ENCODE data around the gene SLIT3. TPM values are rescaled to one million over a fixed set of nuclear protein-coding genes. Genes with fewer than 3 reads are reported as not detected.
A peak's percentile ranks its signal among the peaks of the same experiment; 100 is the strongest.

SLIT3 gene
- polyA plus RNA-seq, 6 donors from 2014 or later: not detected

- Mint-ChIP-seq H3K36me3 (no peaks in the 10 kb centered on the region), H3K27ac (no peak overlapping the region), H3K9me3 (no peaks in the 10 kb centered on the region), H3K27me3 (peaks cover 7 to 17% (median 12%) of the 10 kb centered on the region in 3 donors), H3K4me3 (no peak overlapping the region), H3K4me1 (no peaks in the 10 kb centered on the region)
- DNase-seq: no peak
- ATAC-seq (ENCODE audit: low read depth in 2 of 2): no peak
Observed at GRCh38 chr5:168670881-168671575, 629.9 kb downstream of the SLIT3 start.

- H3K27me3 Mint-ChIP-seq: peaks cover 6 to 8% (median 8%) of the 10 kb centered on the region in 3 donors
- no peak for ATAC-seq (ENCODE audit: low read depth in 2 of 2)
- H3K4me1 Mint-ChIP-seq: no peaks in the 10 kb centered on the region
Observed at GRCh38 chr5:168669668-168670378, 631.1 kb downstream of the SLIT3 start.

GRCh38 chr5:168669156-168669555 lies 631.8 kb downstream of the SLIT3 start:
- H3K4me3 Mint-ChIP-seq: no peak overlapping the region
- peak overlapping the region in 1 of 6 donors; percentile 27 for H3K27ac Mint-ChIP-seq
- no peaks in the 10 kb centered on the region for H3K4me1 Mint-ChIP-seq
- ATAC-seq (ENCODE audit: low read depth in 2 of 2): no peak
- H3K27me3 Mint-ChIP-seq: peaks cover 8 to 11% (median 8%) of the 10 kb centered on the region in 3 donors
- H3K36me3 Mint-ChIP-seq: no peaks in the 10 kb centered on the region
- no peaks in the 10 kb centered on the region for H3K9me3 Mint-ChIP-seq
- DNase-seq: no peak

More at GRCh38 chr5:168669668-168670378, 631.1 kb downstream of the SLIT3 start:
- no peak overlapping the region for H3K4me3 Mint-ChIP-seq
- no peaks in the 10 kb centered on the region for H3K36me3 Mint-ChIP-seq
- no peak for DNase-seq
- no peak overlapping the region for H3K27ac Mint-ChIP-seq
- H3K9me3 Mint-ChIP-seq: no peaks in the 10 kb centered on the region

GRCh38 chr5:168668078-168668477 lies 632.9 kb downstream of the SLIT3 start:
- Mint-ChIP-seq H3K4me1 (no peaks in the 10 kb centered on the region), H3K36me3 (no peaks in the 10 kb centered on the region), H3K4me3 (no peak overlapping the region), H3K9me3 (no peaks in the 10 kb centered on the region), H3K27me3 (peaks cover 4 to 16% (median 16%) of the 10 kb centered on the region in 3 donors), H3K27ac (no peak overlapping the region)
- DNase-seq (no peak), ATAC-seq (ENCODE audit: low read depth in 2 of 2) (no peak)

- ATAC-seq (ENCODE audit: low read depth in 2 of 2) (no peak), DNase-seq (no peak)
- H3K4me1 Mint-ChIP-seq: no peaks in the 10 kb centered on the region
- H3K9me3 Mint-ChIP-seq: no peaks in the 10 kb centered on the region
- no peak overlapping the region for H3K27ac Mint-ChIP-seq
- peaks cover 4 to 23% (median 17%) of the 10 kb centered on the region in 3 donors for H3K27me3 Mint-ChIP-seq
- no peaks in the 10 kb centered on the region for H3K36me3 Mint-ChIP-seq
- H3K4me3 Mint-ChIP-seq: no peak overlapping the region
Observed at GRCh38 chr5:168667301-168667840, 633.6 kb downstream of the SLIT3 start.

- Mint-ChIP-seq H3K4me1 (no peaks in the 10 kb centered on the region), H3K27me3 (peaks cover 4 to 31% (median 21%) of the 10 kb centered on the region in 3 donors), H3K4me3 (no peak overlapping the region), H3K27ac (no peak overlapping the region), H3K9me3 (no peaks in the 10 kb centered on the region), H3K36me3 (no peaks in the 10 kb centered on the region)
- ATAC-seq (ENCODE audit: low read depth in 2 of 2) (no peak), DNase-seq (no peak)
Observed at GRCh38 chr5:168666356-168666755, 634.6 kb downstream of the SLIT3 start.

GRCh38 chr5:168663276-168664004 lies 637.5 kb downstream of the SLIT3 start:
- no peaks in the 10 kb centered on the region for H3K36me3 Mint-ChIP-seq

GRCh38 chr5:168661593-168662485 lies 639.1 kb downstream of the SLIT3 start:
- H3K27ac Mint-ChIP-seq: no peak overlapping the region
- peaks cover 10 to 39% (median 27%) of the 10 kb centered on the region in 3 donors for H3K27me3 Mint-ChIP-seq
- no peak overlapping the region for H3K4me3 Mint-ChIP-seq
- no peaks in the 10 kb centered on the region for H3K9me3 Mint-ChIP-seq
- DNase-seq: no peak
- ATAC-seq (ENCODE audit: low read depth in 2 of 2): no peak
- no peaks in the 10 kb centered on the region for H3K36me3 Mint-ChIP-seq
- no peaks in the 10 kb centered on the region for H3K4me1 Mint-ChIP-seq

More at GRCh38 chr5:168663276-168664004, 637.5 kb downstream of the SLIT3 start:
- no peaks in the 10 kb centered on the region for H3K9me3 Mint-ChIP-seq
- H3K4me1 Mint-ChIP-seq: no peaks in the 10 kb centered on the region
- no peak for DNase-seq
- no peak overlapping the region for H3K4me3 Mint-ChIP-seq
- H3K27ac Mint-ChIP-seq: no peak overlapping the region
- ATAC-seq (ENCODE audit: low read depth in 2 of 2): no peak
- peaks cover 6 to 39% (median 27%) of the 10 kb centered on the region in 3 donors for H3K27me3 Mint-ChIP-seq

GRCh38 chr5:168660691-168661090 lies 640.2 kb downstream of the SLIT3 start:
- H3K27me3 Mint-ChIP-seq: peaks cover 13 to 37% (median 27%) of the 10 kb centered on the region in 3 donors

GRCh38 chr5:168659286-168659847 lies 641.6 kb downstream of the SLIT3 start:
- peaks cover 8 to 37% (median 28%) of the 10 kb centered on the region in 3 donors for H3K27me3 Mint-ChIP-seq
- ATAC-seq (ENCODE audit: low read depth in 2 of 2) (no peak), DNase-seq (no peak)
- no peaks in the 10 kb centered on the region for H3K9me3 Mint-ChIP-seq
- no peak overlapping the region for H3K4me3 Mint-ChIP-seq
- H3K4me1 Mint-ChIP-seq: no peaks in the 10 kb centered on the region
- no peaks in the 10 kb centered on the region for H3K36me3 Mint-ChIP-seq
- no peak overlapping the region for H3K27ac Mint-ChIP-seq

More at GRCh38 chr5:168660691-168661090, 640.2 kb downstream of the SLIT3 start:
- Mint-ChIP-seq H3K9me3 (no peaks in the 10 kb centered on the region), H3K4me1 (no peaks in the 10 kb centered on the region), H3K27ac (no peak overlapping the region), H3K4me3 (no peak overlapping the region), H3K36me3 (no peaks in the 10 kb centered on the region)
- ATAC-seq (ENCODE audit: low read depth in 2 of 2) (no peak), DNase-seq (no peak)

GRCh38 chr5:168658394-168658793 lies 642.5 kb downstream of the SLIT3 start:
- Mint-ChIP-seq H3K4me1 (no peaks in the 10 kb centered on the region), H3K4me3 (no peak overlapping the region), H3K36me3 (no peaks in the 10 kb centered on the region), H3K27ac (no peak overlapping the region), H3K9me3 (no peaks in the 10 kb centered on the region), H3K27me3 (peaks cover 8 to 40% (median 23%) of the 10 kb centered on the region in 3 donors)
- ATAC-seq (ENCODE audit: low read depth in 2 of 2): no peak
- no peak for DNase-seq

GRCh38 chr5:168656633-168657032 lies 644.3 kb downstream of the SLIT3 start:
- H3K27me3 Mint-ChIP-seq: peaks cover 10 to 33% (median 12%) of the 10 kb centered on the region in 3 donors
- ATAC-seq (ENCODE audit: low read depth in 2 of 2): no peak
- no peaks in the 10 kb centered on the region for H3K36me3 Mint-ChIP-seq
- DNase-seq: no peak
- no peaks in the 10 kb centered on the region for H3K9me3 Mint-ChIP-seq
- no peaks in the 10 kb centered on the region for H3K4me1 Mint-ChIP-seq
- H3K4me3 Mint-ChIP-seq: no peak overlapping the region
- H3K27ac Mint-ChIP-seq: no peak overlapping the region
